Measurements from ENCODE around the gene MAPK8IP3. TPM values are rescaled to one million over a fixed set of nuclear protein-coding genes. Genes with fewer than 3 reads are reported as not detected.
A peak's percentile ranks its signal among the peaks of the same experiment; 100 is the strongest.
"Not testable (repeated sequence)": the region's sequence is repeated elsewhere in the genome, so short reads cannot be mapped to it uniquely, and the experiment has no call there.

Gene MAPK8IP3
- polyA plus RNA-seq, 3 donors = 55.4 to 85.5 (median 78.5) TPM

DNA sequence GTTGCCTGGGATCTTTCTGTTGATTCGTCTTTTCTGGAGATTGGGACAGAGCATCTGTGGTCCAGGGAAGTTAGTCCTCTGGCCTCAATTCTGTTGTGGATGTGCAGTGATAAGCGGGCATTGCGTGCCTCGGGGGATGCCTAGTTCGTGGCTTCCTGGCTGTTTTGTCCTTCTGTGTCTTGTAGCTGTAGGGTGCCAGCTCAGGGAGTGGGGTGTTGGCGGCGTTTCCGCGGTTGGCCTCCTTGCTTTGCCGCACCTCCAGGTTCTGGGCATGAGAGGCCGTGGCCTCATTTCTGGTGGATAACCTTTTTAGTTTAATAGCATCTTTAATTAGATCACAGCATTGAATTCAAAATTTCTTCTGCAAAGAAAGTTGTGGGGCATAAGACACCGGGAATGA is 29.3 kb upstream of the MAPK8IP3 start:
- DNase-seq = no peak

DNA sequence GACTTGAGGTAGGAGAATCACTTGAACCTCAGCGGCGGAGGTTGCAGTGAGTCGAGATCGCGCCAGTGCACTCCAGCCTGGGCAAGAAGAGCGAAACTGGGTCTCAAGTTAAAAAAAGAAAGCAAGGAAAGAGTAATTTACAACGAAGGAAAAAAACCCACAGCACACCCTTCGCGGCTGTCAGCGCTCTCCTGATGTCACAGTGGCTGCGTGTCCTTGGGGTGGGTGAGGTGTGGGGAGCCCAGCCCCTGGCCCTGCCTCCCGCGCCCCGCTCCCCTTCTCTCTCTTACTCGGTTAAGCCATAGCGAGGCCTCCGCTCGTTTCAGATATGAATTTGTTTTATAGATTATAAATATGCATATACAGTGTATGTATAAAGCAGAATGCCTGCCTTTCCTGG is 28.7 kb upstream of the MAPK8IP3 start:
- no peak for DNase-seq

GRCh38 chr16:1677942-1678499 is 28.0 kb upstream of the MAPK8IP3 start, which contains the start of gene JPT2:
Gene JPT2 (plus strand): TSS chr16:1678279. CDS start chr16:1678313, 34 bp downstream.
- DNase-seq = peak; percentile 97

- peak; percentile 14 for DNase-seq
Observed at GRCh38 chr16:1678500-1679098, 27.4 kb upstream of the MAPK8IP3 start.

DNA sequence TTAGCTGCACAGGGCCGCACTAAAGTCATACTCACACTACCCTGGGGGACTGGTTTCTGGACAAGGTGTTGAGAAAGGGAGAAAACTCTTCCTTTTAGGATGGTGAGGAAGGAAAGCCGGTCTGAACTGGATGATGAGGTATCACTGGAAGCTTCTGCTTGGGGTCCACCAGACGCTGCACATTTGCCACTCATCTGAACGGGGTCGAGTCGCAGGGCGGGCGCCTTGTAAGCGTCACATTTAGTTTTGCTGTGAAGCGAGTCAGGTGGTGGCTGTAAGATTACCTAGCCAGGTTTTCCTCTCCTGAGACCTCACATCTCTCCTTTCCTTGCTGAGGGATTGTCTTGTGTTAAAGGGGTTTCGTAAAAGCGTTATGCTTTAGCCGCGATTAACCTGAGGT is 25.6 kb upstream of the MAPK8IP3 start:
- no peak for DNase-seq

DNA sequence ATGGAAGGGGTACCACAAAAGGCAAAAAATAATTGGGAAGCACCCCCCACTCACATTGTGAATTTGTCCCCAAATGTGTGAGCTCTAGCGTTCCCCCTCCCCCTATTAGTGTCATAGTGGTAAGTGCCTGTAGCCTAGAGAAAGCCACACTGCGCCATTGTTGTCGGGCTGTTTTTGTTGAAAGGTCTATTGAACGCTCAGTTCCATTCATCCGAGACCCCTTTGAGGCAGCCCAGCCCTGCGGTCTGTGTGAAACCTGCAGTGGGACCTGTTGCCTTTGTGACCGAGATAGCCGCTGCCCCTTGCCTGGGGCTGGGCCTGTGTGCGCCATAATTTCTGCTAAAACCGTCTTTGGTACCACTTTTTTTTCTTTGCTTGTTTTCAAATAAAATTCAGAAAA is 25.0 kb upstream of the MAPK8IP3 start:
- no peak for DNase-seq

- DNase-seq = no peak
Observed at GRCh38 chr16:1687427-1688316, 18.3 kb upstream of the MAPK8IP3 start.

- DNase-seq = no peak
Observed at GRCh38 chr16:1688807-1689560, 17.0 kb upstream of the MAPK8IP3 start.

- no peak for DNase-seq
Observed at GRCh38 chr16:1689853-1690252, 16.1 kb upstream of the MAPK8IP3 start.

DNA sequence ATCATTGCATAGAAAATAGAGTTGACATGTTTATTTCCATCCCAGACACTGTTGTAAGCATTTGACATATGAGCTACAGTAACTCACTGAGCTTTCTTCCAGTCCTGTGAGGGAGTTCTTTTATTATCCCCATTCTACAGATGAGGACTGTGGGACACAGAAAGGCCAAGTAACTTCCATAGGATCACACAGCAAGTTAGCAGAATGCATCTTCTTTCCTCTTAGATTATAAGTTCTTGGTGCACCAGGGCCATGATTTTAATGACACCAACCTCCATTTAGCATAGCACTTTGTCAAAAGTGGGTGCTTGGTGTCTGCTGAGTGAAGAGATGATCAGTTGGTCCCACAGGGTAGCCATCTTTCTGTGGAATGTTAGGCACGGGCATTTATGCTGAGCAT is 15.2 kb upstream of the MAPK8IP3 start:
- DNase-seq = no peak

DNA sequence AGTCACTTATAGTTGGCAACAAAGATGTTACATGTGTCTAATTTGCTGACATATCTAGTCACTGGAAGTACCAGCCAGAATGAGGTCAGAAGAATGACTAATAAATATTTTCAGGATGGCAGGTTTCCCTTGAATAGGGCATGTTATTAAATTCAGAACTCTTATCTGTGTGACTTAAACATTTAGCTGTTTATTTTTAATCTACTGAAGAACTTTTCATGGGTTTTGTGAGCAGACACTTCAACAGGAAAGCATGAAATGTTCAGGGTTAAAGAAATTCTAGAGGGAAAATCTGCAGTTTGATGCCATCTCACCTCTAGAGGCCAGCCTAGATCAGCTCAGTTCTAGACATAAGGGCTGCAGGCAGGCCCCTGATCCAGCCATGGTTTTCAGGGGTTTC is 14.7 kb upstream of the MAPK8IP3 start:
- DNase-seq = no peak

DNA sequence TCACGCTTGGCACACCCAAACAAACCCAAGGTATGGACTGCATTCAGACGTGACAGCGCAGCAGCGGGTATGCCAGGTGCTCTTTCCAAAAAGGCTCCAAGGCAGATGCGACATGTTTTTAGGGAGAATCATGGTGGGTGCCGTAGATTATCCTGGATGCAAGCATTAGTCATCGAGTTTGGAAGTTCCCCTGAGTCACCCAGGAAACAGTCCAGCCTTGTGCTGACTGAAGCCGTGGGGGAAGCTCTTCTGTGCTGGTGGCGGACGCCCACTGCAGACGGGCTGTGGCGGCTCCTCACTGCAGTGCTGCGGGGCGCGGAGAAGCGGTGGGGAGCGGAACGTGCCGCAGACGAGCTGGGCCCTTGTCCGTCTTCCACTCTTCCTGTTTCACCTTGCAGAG is 14.0 kb upstream of the MAPK8IP3 start:
- DNase-seq = no peak

DNA sequence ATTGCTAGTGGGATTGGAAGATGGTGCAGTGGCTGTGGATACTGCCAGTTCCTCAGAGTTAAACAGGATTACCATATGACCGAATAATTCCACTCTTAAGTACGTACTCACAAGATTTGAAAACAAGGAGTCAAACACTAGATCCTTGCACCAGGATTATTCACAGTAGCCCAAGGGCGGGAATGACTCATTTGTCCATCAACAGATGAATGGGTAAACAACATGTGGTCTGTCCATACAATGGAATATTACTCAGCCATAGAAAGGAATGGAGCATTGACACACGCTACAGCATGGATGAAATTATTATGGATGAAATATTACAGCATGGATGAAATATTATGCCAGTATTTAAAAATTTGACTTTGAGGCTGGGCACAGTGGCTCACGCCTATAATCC is 9.1 kb upstream of the MAPK8IP3 start:
- no peak for DNase-seq

GRCh38 chr16:1698680-1699079 is 7.3 kb upstream of the MAPK8IP3 start:
- DNase-seq = no peak

GRCh38 chr16:1700246-1700645 is 5.7 kb upstream of the MAPK8IP3 start:
- DNase-seq = no peak

GRCh38 chr16:1701216-1701878 is 4.6 kb upstream of the MAPK8IP3 start:
- DNase-seq = no peak

DNA sequence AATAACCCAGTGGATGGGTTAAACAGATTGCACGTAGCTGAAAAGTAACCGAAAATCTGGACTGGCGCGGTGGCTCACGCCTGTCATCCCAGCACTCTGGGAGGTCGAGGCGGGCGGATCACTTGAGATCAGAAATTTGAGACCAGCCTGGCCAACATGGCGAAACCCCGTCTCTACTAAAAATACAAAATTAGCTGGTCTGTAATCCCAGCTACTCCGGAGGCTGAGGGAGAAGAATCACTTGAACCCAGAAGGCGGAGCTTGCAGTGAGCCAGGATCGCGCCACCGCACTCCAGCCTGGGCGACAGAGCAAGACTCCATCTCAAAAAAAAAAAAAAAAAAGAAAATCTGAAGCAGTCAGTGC is 689 bp upstream of the MAPK8IP3 start:
- not testable (repeated sequence) for DNase-seq

DNA sequence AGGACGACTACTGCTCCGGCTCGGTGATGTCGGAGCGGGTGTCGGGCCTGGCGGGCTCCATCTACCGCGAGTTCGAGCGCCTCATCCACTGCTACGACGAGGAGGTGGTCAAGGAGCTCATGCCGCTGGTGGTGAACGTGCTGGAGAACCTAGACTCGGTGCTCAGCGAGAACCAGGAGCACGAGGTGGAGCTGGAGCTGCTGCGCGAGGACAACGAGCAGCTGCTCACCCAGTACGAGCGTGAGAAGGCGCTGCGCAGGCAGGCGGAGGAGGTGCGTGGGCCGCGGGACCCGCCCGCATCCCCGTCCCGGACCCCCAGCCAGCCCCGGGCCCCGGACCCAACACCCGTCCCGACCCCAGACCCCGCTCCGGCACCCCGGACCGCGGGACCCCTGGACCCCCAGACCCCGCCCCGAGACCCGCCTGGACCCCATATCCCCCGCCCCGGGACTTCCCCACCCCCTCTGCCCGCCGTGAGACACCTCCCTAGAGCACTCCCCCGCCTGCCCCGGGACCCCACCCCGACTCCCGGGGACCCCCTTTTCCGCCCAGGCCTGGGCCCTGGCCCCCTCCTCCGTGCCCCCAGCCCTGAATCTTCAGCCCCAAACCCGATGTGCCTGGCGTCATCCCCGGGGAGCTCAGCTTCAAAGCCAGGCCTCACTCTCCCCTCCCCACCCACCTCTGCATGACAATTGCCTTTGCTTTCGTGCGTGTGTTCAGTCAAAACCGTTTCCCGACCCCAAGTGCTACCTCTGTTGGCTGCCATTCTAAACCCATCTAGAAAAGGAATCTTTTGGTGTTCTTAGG is 594 bp downstream of the MAPK8IP3 start:
- DNase-seq = no peak

GRCh38 chr16:1707193-1707790 is 1.3 kb downstream of the MAPK8IP3 start:
- DNase-seq = no peak

DNA sequence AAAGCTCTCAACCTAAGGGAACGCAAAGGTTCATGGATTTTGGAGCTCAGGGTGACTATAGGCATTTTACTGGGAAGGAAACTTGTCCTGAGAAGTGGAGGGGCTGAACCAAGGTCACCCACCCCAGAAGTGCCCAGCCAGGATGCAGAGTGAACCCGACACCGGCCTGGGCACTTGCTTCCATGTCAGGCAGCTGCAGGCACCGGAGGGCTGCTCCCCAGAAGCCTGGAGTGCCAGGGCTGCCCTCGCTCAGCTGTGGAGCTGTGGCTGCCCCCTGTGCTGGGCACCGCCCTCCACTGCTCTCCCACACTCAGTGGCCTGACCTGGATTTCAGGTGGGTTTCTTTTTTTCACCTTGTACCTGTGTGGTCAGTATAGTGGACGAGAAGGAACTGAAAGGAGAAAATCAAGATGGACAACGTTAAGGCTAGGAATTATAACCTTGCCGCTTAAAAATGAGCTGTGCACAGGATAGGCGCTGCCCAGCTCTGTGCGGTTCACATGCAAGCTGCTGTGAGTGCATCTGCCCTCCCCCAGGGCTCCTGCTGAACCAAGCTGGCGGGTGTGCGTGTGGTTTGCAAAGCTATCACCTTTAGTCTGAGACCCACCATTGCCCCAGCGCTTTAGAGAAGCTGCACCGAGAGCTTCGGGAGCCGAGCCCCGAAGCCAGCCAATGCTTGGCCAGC is 2.2 kb downstream of the MAPK8IP3 start:
- DNase-seq = no peak
